ENCODE measurements around the gene OR10A2.
"Not testable (repeated sequence)": the region's sequence is repeated elsewhere in the genome, so short reads cannot be mapped to it uniquely, and the experiment has no call there.

OR10A2 gene

DNA sequence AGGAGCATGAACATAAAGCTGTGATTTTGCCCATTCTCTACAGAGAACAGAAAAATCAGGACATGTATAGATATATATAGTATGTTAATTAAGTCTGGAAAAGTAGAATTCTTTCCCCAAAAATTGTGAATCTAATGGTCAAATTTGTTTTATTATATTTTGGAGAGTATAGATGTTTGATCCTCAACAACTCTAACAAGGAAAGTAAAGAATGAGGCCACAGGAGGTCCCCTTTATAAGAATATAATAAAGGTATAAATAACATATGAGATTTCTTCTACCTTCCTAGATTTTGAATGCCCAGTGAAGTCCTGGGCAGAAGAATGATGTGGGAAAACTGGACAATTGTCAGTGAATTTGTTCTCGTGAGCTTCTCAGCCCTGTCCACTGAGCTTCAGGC, 13.5 kb downstream of the OR10A2 start, which contains the start of gene OR10A4:
Gene OR10A4 (plus strand): TSS at position 301 of the 400 bp plus-strand sequence. CDS start 23 bp downstream, at position 324.
- Histone ChIP-seq H3K4me3 (ENCODE audit: low read depth, low read length) (no peak within 1 kb of the TSS), H3K27me3 (ENCODE audit: control insufficient read depth, insufficient read depth, low read length) (no peaks in the 10 kb centered on the region), H2AFZ (no peak within 1 kb of the TSS), H3K36me3 (ENCODE audit: control insufficient read depth, insufficient read depth, low read length) (no peaks in the 10 kb centered on the region), H3K9me3 (ENCODE audit: control insufficient read depth, low read length) (no peaks in the 10 kb centered on the region), H3K9ac (no peak within 1 kb of the TSS), H3K79me2 (no peaks in the 10 kb centered on the region), H3K4me1 (no peaks in the 10 kb centered on the region), H3K27ac (no peak within 1 kb of the TSS), H3K4me2 (ENCODE audit: low read length) (no peak within 1 kb of the TSS)
- no peak for TF ChIP-seq CTCF (IDR thresholded peaks at IDR 0.05)

- no peak for TF ChIP-seq CTCF (IDR thresholded peaks at IDR 0.05)
- H3K4me3 ChIP-seq (ENCODE audit: low read depth, low read length): no peak overlapping the region
- no peak overlapping the region for H3K27ac ChIP-seq
- H3K27me3 ChIP-seq (ENCODE audit: control insufficient read depth, insufficient read depth, low read length): no peaks in the 10 kb centered on the region
- H3K79me2 ChIP-seq: no peaks in the 10 kb centered on the region
- no peaks in the 10 kb centered on the region for H3K9me3 ChIP-seq (ENCODE audit: control insufficient read depth, low read length)
- H3K4me2 ChIP-seq (ENCODE audit: low read length): no peak overlapping the region
- no peaks in the 10 kb centered on the region for H3K36me3 ChIP-seq (ENCODE audit: control insufficient read depth, insufficient read depth, low read length)
- H2AFZ ChIP-seq: no peak overlapping the region
- H3K9ac ChIP-seq: no peak overlapping the region
- no peaks in the 10 kb centered on the region for H3K4me1 ChIP-seq
Measured at GRCh38 chr11:6876914-6877313, 14.1 kb downstream of the OR10A2 start.

- H3K79me2 ChIP-seq: no peaks in the 10 kb centered on the region
- H3K4me1 ChIP-seq: no peaks in the 10 kb centered on the region
- H3K36me3 ChIP-seq (ENCODE audit: control insufficient read depth, insufficient read depth, low read length): no peaks in the 10 kb centered on the region
- H3K27ac ChIP-seq: no peak overlapping the region
- H3K4me3 ChIP-seq (ENCODE audit: low read depth, low read length): no peak overlapping the region
- no peaks in the 10 kb centered on the region for H3K9me3 ChIP-seq (ENCODE audit: control insufficient read depth, low read length)
- no peak overlapping the region for H3K9ac ChIP-seq
- no peaks in the 10 kb centered on the region for H3K27me3 ChIP-seq (ENCODE audit: control insufficient read depth, insufficient read depth, low read length)
- H3K4me2 ChIP-seq (ENCODE audit: low read length): no peak overlapping the region
- H2AFZ ChIP-seq: no peak overlapping the region
- no peak for TF ChIP-seq CTCF (IDR thresholded peaks at IDR 0.05)
Measured at GRCh38 chr11:6882751-6883150, 19.9 kb downstream of the OR10A2 start.

GRCh38 chr11:6887711-6888110, 24.9 kb downstream of the OR10A2 start:
- H3K36me3 ChIP-seq (ENCODE audit: control insufficient read depth, insufficient read depth, low read length); H3K79me2 ChIP-seq; H3K4me3 ChIP-seq (ENCODE audit: low read depth, low read length); H3K9me3 ChIP-seq (ENCODE audit: control insufficient read depth, low read length); H3K27ac ChIP-seq; H3K27me3 ChIP-seq (ENCODE audit: control insufficient read depth, insufficient read depth, low read length); H3K4me2 ChIP-seq (ENCODE audit: low read length); H2AFZ ChIP-seq; H3K4me1 ChIP-seq; H3K9ac ChIP-seq: not testable (repeated sequence)

GRCh38 chr11:6888830-6889229, 26.0 kb downstream of the OR10A2 start:
- H3K27ac ChIP-seq: no peak overlapping the region
- H3K9ac ChIP-seq: no peak overlapping the region
- TF ChIP-seq CTCF (IDR thresholded peaks at IDR 0.05): no peak
- H3K9me3 ChIP-seq (ENCODE audit: control insufficient read depth, low read length): no peaks in the 10 kb centered on the region
- H3K27me3 ChIP-seq (ENCODE audit: control insufficient read depth, insufficient read depth, low read length): no peaks in the 10 kb centered on the region
- H2AFZ ChIP-seq: no peak overlapping the region
- no peak overlapping the region for H3K4me2 ChIP-seq (ENCODE audit: low read length)
- no peaks in the 10 kb centered on the region for H3K36me3 ChIP-seq (ENCODE audit: control insufficient read depth, insufficient read depth, low read length)
- H3K4me1 ChIP-seq: no peaks in the 10 kb centered on the region
- H3K4me3 ChIP-seq (ENCODE audit: low read depth, low read length): no peak overlapping the region
- no peaks in the 10 kb centered on the region for H3K79me2 ChIP-seq

Measured in parathyroid adenoma (tissue), 2 donors.